GM19328 (cell line): ENCODE results near the gene SH3PXD2B.
"Not testable (repeated sequence)": the region's sequence is repeated elsewhere in the genome, so short reads cannot be mapped to it uniquely, and the experiment has no call there.

ENCODE experiments used
- ATAC-seq: cut with Tn5 transposase; IDR thresholded peaks from one replicate; pipeline ENCODE4 v1.9.1; 2021; ENCODE audit warnings: mild to moderate bottlenecking, moderate library complexity; ENCODE audit not compliant: unreplicated experiment

Gene SH3PXD2B

GRCh38 chr5:172403817-172404216 lies 50.5 kb downstream of the SH3PXD2B start:
- ATAC-seq = no peak

DNA sequence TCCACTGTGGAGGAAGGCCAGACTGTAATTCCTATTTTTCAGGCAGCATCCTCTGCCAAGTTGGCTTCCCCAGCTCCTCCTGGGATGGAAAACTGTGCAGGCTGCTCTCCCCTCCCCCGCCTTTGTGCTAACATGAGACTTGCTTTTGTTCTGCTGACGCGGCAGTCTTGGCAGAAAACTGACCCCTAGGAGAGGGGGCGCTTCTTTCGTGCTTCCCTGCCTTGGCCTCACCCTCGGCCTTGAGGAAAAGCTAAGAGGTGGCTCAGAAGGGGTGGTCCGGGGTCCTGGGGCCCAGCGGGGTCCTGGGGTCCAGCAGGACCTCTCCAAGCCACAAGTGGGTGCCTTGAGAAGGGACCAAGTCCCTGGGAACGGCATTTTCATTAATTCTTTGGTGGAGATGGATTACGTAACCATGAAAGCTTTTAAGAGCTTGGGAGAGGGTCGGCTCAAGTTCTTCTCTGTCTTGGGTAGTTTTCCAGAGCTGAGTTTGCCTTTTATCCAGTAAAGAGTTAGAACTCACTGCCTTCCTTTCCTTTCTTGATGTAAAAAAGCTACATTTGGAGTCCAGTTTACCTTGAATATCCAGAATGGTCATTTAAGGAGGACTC lies 51.0 kb downstream of the SH3PXD2B start:
- no peak for ATAC-seq

- ATAC-seq = no peak
Observed at GRCh38 chr5:172402531-172403188, 51.7 kb downstream of the SH3PXD2B start.

- ATAC-seq = not testable (repeated sequence)
Observed at GRCh38 chr5:172402031-172402430, 52.3 kb downstream of the SH3PXD2B start.

DNA sequence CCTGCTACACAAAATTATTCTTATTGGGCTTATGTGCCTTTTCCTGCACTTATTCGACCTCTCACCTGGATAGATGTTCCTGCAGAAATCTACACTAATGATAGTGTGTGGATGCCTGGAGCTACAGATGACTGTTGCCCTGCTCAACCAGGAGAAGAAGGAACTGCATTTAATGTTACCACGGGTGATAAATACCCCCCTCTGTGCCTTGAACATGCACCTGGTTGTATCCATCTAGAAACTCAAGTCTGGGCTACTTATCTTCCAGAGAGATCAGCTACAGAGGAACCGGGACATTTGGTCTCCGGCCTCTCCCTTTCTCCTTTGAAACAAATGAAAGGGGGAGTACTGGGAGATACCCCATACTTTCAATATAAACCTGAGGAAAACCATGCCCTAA lies 54.5 kb downstream of the SH3PXD2B start:
- ATAC-seq = no peak

GRCh38 chr5:172399336-172399735 lies 55.0 kb downstream of the SH3PXD2B start:
- ATAC-seq = no peak

DNA sequence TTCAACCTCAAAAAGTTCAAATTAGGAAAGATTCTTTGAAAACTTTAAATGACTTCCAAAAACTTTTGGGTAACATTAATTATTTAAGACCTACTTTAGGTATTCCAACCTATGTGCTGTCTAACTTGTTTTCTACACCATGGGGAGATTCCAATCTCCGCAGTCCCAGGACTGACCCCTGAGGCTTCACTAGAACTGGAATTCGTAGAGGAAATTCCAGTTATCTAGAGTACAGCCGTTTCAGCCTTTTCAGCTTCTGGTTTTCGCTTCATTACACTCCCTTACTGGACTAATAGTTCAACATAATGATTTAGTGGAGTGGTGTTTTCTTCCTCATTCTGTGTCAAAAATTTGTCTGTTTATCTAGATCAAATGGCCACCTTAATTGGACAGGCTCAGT lies 55.7 kb downstream of the SH3PXD2B start:
- not testable (repeated sequence) for ATAC-seq

- ATAC-seq = not testable (repeated sequence)
Observed at GRCh38 chr5:172396994-172397393, 57.3 kb downstream of the SH3PXD2B start.

GRCh38 chr5:172396220-172396619 lies 58.1 kb downstream of the SH3PXD2B start:
- ATAC-seq = no peak

- ATAC-seq = no peak
Observed at GRCh38 chr5:172395483-172395882, 58.8 kb downstream of the SH3PXD2B start.

DNA sequence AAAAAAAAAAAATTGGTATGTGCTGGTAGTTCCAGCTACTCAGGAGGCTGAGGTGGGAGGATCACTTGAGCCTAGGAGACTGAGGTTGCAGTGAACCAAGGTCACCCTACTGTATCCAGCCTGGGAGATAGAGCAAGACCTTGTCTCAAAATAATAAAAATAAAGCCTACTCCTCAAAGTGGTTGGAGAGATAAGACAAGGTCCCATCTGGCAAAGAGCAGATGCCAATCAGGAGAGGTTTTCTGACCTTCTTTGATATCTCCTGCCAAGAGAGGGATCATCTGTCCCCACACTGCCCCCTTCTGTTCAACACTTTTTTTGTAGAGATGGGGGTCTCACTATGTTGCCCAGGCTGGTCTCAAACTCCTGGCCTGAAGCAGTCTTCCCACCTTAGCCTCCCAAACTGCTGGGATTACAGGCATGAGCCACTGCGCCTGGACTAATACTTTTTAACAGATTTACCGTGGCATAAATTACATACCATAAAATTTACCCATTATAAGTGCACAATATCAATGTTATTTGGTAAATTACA lies 64.7 kb downstream of the SH3PXD2B start:
- no peak for ATAC-seq

DNA sequence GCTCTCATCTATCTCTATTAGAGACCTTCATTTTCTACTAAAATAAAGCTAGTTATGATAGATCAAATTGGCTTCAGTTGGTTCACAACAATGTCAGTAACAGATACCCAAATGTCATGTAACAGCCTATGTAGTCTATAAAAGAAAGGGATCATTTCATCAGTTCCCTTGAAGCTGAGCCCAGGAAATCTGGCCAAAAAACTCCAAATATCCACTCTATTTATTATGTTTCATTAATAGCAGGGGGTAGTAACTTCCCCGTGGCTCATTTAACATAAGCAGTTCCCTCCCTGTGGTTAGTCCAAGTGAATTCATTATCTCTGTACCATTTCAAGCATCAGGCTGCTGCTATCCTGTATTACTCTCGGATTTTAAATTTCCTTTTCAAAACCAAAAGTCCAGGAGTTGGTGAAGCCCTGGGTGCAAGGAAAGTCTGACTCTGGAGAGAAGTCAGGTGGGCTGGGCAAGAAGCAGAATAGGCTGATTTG lies 66.0 kb downstream of the SH3PXD2B start:
- ATAC-seq = no peak

GRCh38 chr5:172385707-172386106 lies 68.6 kb downstream of the SH3PXD2B start:
- no peak for ATAC-seq

- ATAC-seq = no peak
Observed at GRCh38 chr5:172385010-172385563, 69.2 kb downstream of the SH3PXD2B start.

GRCh38 chr5:172383191-172383802 lies 71.0 kb downstream of the SH3PXD2B start:
- ATAC-seq = no peak

DNA sequence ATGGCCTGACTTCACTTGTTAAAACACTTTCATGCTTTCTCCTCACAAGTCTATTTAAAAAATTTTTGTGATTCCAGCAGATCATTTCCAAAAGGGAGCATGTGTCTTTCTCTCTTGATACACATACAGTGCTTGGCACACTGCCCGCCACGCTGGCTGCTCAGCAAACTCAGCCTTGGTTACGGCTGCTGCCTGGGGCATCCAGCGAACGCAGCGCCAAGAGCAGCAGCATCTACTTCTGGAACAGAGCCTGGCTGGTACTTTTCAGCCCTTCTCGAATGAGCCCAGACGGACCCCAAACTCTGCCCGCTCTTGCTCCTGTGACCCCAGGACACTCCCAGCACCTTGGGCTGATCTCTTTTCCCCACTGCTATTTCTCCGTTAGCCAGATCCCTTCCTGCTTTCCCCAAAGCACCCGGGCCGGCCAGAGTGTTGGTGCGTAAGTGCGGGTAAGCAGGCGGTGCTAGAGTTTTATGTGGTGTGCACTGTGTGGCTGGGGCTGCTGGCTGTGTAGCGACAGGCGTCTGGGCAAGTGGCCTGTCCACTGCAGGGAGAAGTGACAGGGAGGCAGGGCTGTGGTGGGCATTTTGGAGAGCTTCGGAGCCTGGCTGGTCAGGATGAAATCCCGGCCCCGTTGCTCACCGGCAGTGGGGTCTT lies 73.2 kb downstream of the SH3PXD2B start:
- ATAC-seq = no peak

- no peak for ATAC-seq
Observed at GRCh38 chr5:172380301-172380986, 73.9 kb downstream of the SH3PXD2B start.

- ATAC-seq = no peak
Observed at GRCh38 chr5:172379481-172379880, 74.8 kb downstream of the SH3PXD2B start.

GRCh38 chr5:172377856-172378255 lies 76.5 kb downstream of the SH3PXD2B start:
- ATAC-seq = no peak

DNA sequence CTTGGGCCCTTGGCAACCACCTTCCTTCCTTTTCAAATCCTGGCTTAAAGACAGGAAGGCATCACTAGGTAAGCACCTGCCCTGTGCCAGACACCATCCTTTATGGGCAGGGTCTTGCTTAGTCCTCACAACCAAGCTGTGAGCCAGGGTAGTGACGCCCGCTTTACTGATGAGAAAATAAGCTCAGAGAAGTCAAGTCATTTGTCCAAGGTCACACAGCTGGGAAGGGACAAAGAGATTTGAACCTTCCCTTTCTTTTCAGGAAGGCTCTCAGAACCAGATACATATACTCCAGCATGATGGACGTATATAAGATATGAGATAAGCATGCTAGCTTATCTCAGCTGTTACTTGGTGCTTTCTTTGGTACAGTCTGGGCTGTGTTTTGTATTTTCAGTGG lies 76.9 kb downstream of the SH3PXD2B start:
- no peak for ATAC-seq
